Testis (tissue), 3 donors: ENCODE data around the gene COX6B2. TPM values are rescaled to one million over a fixed set of nuclear protein-coding genes. Genes with fewer than 3 reads are reported as not detected.

ENCODE experiments used
- DNase-seq: peaks from one replicate; pipeline ENCODE4 v3.0.0-alpha.2; 2019
- H3K27ac ChIP-seq, 2 donors: fragments of 200-600 bp; sonication (generic); one replicate each; pipeline ENCODE4 v1.5.1; 2019
- H3K27me3 ChIP-seq: fragments of 200-600 bp; sonication (generic); one replicate; pipeline ENCODE4 v1.5.1; 2019
- H3K36me3 ChIP-seq: fragments of 200-600 bp; sonication (generic); one replicate; pipeline ENCODE4 v1.5.1; 2017; ENCODE audit warnings: low read depth; ENCODE audit errors: missing control alignments
- H3K4me1 ChIP-seq: fragments of 200-600 bp; sonication (generic); one replicate; pipeline ENCODE4 v1.5.1; 2019
- H3K4me3 ChIP-seq, 2 donors: fragments of 200-600 bp; sonication (generic); one replicate each; pipeline ENCODE4 v1.5.1; 2017 to 2019
- H3K9me3 ChIP-seq: fragments of 200-600 bp; sonication (generic); one replicate; pipeline ENCODE4 v1.5.1; 2017
- CTCF ChIP-seq, 3 experiments: fragments of 450-650 bp in 2 of 3; fragments of 200-600 bp in 1 of 3; sonication (generic) in 1 of 3; IDR thresholded peaks; one replicate each; pipeline ENCODE4 v1.5.1; 2016 to 2019; ENCODE audit warnings: antibody characterized with exemption in 3 of 3, mild to moderate bottlenecking in 2 of 3, moderate library complexity in 1 of 3
- POLR2A ChIP-seq: fragments of 450-650 bp; IDR thresholded peaks from one replicate; pipeline ENCODE4 v1.6.1; 2017; ENCODE audit warnings: antibody characterized with exemption, mild to moderate bottlenecking, moderate library complexity
- WGBS, 2 donors: methylation state at CpG; one replicate each; pipeline ENCODE4 v1.1.5; 2018; 5-methylcytosine and 5-hydroxymethylcytosine counted together
- intact Hi-C: fragments of 100-400 bp; cut with DNase I; formaldehyde crosslinking; loops from one replicate; pipeline ENCODE4 v1.15.1; 2023; ENCODE audit warnings: low total_unique reads
- polyA plus RNA-seq: library from polyadenylated mRNA; stranded (reverse); fragments of 350-450 nt; fragmentation: Illumina TruSeq; extraction: RNeasy Lipid Tissue Mini Kit (QIAGEN cat#74804); gene quantifications from one replicate; pipeline ENCODE4 v1.2.3, GENCODE V29; 2014; ENCODE audit warnings: low read depth, low replicate concordance; ENCODE audit not compliant: insufficient read depth
- total RNA-seq, 2 donors: library from RNA; depleted of rRNA; stranded (reverse); fragments of >200 nt; gene quantifications; one replicate each; pipeline ENCODE4 v1.2.3, GENCODE V29; 2016

Gene COX6B2
- total and polyA plus RNA-seq, 3 donors from 2014 or later: 27.9 to 171 (median 47.5) TPM

- 79 to 80% methylated on average over 10 to 12 of the region's 12 CpGs for WGBS, 2 donors
- H3K4me3 ChIP-seq: no peak overlapping the region
- H3K4me1 ChIP-seq: no peaks in the 10 kb centered on the region
- intact Hi-C loops: no loop called here
- H3K36me3 ChIP-seq: no peaks in the 10 kb centered on the region
- no peaks in the 10 kb centered on the region for H3K9me3 ChIP-seq
- no peak for TF ChIP-seq POLR2A
- no peak for TF ChIP-seq CTCF (IDR thresholded peaks at IDR 0.05)
- H3K27ac ChIP-seq: no peak overlapping the region
- H3K27me3 ChIP-seq: no peaks in the 10 kb centered on the region
- no peak for DNase-seq
Observed at GRCh38 chr19:55322204-55322885, 32.2 kb downstream of the COX6B2 start.

GRCh38 chr19:55321466-55322137 is 32.9 kb downstream of the COX6B2 start:
- WGBS, 2 donors: 75 to 86% methylated on average over 6 to 9 of the region's 9 CpGs
- Histone ChIP-seq H3K27ac (no peak overlapping the region), H3K27me3 (no peaks in the 10 kb centered on the region), H3K4me1 (no peaks in the 10 kb centered on the region), H3K9me3 (no peaks in the 10 kb centered on the region), H3K36me3 (no peaks in the 10 kb centered on the region), H3K4me3 (no peak overlapping the region)
- TF ChIP-seq POLR2A (no peak), CTCF (IDR thresholded peaks at IDR 0.05) (no peak)
- DNase-seq: no peak
- intact Hi-C loops: no loop called here

DNA sequence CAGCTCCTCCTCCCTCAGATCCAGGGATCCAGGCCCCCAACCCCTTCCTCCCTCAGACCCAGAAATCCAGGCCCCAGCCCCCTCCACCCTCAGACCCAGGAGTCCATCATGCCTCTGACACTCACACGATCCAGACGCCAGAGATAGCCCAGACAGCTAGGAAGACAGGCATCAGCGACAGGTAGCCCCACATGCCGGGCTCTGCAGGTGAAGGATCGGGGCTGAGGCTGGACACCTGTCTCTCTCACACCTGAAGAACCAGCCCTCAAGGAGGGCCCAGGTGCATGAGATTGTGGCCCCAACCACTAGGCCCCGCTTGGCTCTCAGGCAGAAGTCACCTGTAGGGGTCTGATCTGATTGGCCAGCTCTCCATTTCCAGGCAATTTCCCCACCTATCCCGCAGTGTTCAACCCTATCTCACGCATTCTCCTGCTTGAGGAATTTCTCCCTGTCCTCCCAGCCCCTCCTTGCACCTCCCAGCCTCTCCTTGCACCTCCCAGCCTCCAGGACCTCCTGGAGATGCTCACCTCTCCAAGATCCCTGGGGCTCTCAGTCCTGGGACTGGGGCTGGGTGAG is 33.6 kb downstream of the COX6B2 start:
- WGBS, 2 donors: 82 to 84% methylated on average over 7 to 8 of the region's 8 CpGs
- Histone ChIP-seq H3K36me3 (no peaks in the 10 kb centered on the region), H3K4me1 (no peaks in the 10 kb centered on the region), H3K27ac (no peak overlapping the region), H3K9me3 (no peaks in the 10 kb centered on the region), H3K27me3 (no peaks in the 10 kb centered on the region), H3K4me3 (no peak overlapping the region)
- no peak for DNase-seq
- TF ChIP-seq CTCF (IDR thresholded peaks at IDR 0.05) (no peak), POLR2A (no peak)
- intact Hi-C loops: no loop called here

DNA sequence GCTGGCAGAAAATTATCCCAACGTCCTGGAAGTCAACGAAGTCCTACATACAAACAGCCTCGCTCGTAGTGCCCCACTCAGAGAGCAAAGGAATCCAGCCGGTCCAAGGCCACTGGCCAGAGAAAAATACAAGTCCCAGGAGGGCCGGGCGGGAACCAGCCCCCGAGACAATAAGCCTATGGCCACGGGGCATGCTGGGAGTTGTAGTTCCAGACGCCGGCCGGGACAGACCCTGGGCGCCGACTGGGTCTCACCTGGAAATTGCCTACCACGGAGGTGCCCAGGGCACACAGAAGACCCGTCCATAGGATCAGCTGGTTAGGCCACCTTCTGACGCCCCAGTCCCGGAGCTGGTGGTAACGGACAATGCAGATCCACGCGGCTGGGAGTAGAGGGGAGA is 34.7 kb downstream of the COX6B2 start:
- TF ChIP-seq POLR2A (no peak), CTCF (IDR thresholded peaks at IDR 0.05) (no peak)
- Histone ChIP-seq H3K27ac (no peak overlapping the region), H3K36me3 (no peaks in the 10 kb centered on the region), H3K4me1 (no peaks in the 10 kb centered on the region), H3K27me3 (no peaks in the 10 kb centered on the region), H3K9me3 (no peaks in the 10 kb centered on the region), H3K4me3 (peak overlapping the region in 1 of 2 donors; percentile 20)
- peak; percentile 85 for DNase-seq
- intact Hi-C loops: no loop called here
- 11 to 15% methylated on average over 5 to 21 of the region's 21 CpGs for WGBS, 2 donors
